Stimulated activated CD8-positive, alpha-beta memory T cell treated with anti-CD3 and anti-CD28 coated beads, Interleukin-7, amount 100 ng/mL, for 24 hours (primary cell): ENCODE measurements around the gene PDK1.

Source experiments
- DNase-seq: peaks from one replicate; pipeline ENCODE4 v3.0.0-alpha.2; 2020; ENCODE audit warnings: low read depth

The PDK1 gene

DNA sequence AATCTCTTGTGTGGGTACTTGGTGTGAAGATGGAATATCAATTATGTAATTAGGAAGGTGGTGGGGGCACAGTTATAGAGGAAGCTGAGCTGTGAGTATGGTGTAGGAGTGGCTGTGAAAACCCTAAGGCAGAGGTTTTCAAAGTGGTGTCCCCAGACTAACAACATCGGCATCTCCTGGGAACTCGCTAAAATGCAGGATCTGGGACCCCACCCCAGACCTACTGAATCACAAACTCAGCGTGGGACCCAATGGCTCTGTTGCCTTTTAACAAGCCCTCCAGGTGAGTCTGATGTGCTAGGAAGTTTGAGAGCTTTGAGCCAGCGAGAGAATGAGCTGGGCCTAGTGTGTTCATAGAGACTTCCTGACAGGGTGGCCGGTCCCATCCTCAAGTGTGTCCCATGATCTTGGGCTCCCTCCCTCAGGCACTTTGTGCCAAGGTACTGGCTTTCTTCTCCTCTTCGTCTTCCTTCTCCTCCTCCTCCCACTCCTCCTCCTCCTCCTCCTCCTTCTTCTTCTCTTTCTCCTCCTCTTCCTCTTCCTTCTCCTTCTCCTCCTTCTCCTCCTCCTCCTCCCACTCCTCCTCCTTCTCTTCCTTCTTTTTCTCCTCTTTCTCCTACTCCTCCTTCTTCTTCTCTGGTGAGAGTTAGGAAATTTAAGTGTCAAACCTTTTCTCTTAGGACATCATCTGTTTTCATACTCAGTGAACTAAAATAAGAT, 86.6 kb downstream of the PDK1 start:
- DNase-seq = no peak

DNA sequence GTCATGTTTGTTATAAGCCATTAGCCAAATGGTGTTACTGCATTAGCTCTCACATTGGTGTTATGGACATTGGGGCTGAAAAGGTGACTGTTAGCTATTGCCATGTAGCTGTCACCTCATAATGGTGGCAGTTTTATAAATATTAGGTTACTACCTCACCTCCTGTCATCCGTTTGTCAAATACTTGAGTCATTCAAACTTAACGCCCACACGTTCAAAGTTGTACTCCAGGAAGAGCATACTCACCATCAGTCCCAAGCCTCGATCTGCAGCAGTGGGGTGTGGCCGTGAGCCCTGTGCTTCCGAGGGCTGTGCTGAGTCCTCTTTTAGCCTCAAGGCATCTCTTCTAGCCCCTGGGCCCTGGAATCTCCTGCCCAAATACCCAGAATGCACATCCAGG, 87.3 kb downstream of the PDK1 start:
- no peak for DNase-seq

DNA sequence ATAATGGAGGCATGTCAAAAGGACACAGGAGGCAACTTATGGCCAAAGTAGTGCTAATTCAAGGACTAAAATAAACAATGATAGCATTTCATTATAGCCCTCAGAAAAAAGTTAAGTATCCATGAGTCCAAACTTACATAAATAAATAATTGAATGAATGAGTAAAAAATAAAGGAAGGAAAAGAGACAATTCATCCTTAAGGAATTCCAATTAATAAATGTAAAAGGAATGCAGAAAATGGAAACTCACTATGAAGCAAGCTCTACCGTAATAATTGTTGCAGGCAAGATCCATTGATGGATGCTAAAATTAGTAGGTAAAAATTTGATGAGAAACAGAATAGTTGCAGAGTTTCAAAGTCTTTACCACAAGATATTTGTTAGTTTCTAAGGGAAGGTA, 91.5 kb downstream of the PDK1 start:
- DNase-seq = no peak

DNA sequence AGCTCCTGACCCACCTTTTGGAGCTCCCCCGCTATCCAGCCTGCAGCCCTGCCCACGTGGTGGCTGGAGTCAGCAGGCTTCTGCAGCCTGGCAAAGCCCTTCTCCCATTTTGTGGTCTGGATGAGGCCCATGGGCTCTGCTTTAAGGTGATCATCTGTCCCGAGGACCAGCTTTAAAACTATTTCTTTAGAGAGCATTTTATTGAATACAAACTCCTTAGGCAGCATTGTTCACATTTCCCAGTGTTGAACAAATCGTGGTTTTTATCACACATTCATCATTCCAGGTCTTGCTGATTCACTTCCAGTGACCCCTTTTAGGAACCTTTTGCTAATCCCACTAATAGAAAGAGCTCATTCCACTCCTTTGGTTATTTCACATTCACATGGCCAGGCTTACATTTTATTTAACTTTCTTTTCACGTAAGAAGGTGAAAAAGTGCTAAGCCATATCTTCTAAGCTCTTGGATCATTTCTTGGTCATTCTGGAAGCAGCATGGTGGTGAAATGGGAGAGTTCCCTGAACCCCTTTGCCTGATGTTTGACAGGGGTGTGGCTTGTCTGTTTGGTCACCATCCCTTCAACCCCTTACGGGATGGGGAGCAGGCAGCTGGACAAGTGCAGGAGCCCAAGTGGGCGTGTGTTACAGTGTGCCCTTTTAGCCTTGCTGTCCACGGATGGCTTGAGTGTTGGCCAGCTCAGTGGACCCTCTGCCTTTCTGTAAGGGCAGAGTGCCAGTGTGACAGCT, 99.4 kb downstream of the PDK1 start:
- no peak for DNase-seq

GRCh38 chr2:172655838-172656573, 100.1 kb downstream of the PDK1 start:
- DNase-seq = no peak
